AG10803 (cell line): ENCODE measurements around the gene KCNJ6.
"Not testable (repeated sequence)": the region's sequence is repeated elsewhere in the genome, so short reads cannot be mapped to it uniquely, and the experiment has no call there.

Experiments used
- DNase-seq: peaks from one replicate; pipeline ENCODE4 v3.0.0; 2010; ENCODE audit warnings: low read depth
- H3K4me3 ChIP-seq: 2 replicates; pipeline ENCODE4 v1.5.1; 2011; ENCODE audit warnings: mild to moderate bottlenecking, low read length, control low read depth
- CTCF ChIP-seq: conservative IDR thresholded peaks from 2 replicates; pipeline ENCODE4 v1.5.1; 2011; ENCODE audit warnings: mild to moderate bottlenecking, low read length, control low read depth, inconsistent platforms

KCNJ6 gene

DNA sequence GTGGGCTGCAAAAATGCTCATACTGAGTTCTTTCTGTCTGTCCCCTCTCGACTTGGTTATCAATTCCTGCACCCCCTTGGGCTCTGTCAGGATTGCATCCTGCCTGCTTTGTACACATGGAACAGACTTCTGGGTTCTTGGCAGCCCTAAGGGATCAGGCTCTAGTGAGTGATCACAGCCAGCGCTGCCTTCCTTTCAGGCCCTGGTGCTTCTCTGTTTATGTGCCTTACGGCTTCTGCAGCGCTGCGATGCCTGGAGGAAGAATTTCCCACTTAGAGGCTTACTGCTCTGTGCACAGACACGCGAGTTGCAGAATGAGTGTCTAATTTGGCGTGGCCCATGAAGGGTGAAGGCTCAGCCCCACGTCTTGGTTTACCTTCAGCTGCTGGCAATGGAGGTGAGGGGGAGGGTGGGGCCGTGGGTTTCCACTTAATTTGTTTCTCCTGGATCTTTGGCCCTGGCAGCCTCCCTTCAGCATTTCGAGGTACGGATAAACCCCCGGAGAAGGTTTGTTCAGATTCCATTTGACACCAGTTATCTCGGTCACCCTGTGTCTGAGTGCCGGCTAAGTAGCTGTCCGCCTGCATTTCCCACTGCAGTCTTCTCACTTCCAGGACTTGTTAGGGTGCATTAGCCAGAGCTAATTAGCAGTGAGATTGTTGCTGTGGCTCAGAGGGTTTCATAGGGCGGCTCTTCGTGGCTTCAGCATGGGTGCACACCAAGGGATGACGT lies 322.4 kb downstream of the KCNJ6 start:
- no peak for DNase-seq
- H3K4me3 ChIP-seq = no peak overlapping the region
- TF ChIP-seq CTCF = no peak

GRCh38 chr21:37593015-37593414 lies 323.2 kb downstream of the KCNJ6 start:
- DNase-seq = no peak
- H3K4me3 ChIP-seq = no peak overlapping the region
- no peak for TF ChIP-seq CTCF

DNA sequence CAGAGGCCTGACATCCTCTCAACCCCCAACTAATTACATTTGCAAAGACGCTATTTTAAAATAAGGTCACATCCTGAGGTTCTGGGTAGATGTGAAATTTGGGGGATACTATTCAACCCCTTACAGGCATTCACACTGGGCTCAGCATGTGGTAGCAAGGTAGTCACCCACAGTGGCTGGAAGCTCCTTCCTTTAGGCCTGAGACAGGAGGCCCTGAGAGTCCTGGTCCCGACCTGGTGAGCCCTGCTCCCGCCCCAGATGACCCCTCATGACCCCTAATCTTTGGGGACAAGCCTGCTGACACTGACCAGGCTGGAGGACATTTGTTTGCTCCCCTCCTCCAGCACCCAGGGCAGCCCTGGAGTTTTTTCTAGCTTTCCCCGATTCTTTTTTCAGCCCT lies 323.8 kb downstream of the KCNJ6 start:
- no peak for TF ChIP-seq CTCF
- H3K4me3 ChIP-seq = no peak overlapping the region
- DNase-seq = no peak

DNA sequence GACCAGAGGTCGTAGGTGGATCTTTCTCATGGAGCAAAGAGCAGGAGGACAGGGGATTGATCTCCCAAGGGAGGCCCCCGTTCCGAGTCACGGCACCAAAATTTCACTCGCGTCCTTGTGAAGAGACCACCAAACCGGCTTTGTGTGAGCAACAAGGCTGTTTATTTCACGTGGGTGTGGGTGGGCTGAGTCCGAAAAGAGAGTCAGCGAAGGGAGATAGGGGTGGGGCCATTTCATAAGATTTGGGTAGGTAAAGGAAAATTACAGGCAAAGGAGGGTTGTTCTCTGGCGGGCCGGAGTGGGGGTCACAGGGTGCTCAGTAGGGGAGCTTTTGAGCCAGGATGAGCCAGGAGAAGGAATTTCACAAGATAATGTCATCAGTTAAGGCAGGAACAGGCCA lies 324.3 kb downstream of the KCNJ6 start:
- DNase-seq, H3K4me3 ChIP-seq: not testable (repeated sequence)

DNA sequence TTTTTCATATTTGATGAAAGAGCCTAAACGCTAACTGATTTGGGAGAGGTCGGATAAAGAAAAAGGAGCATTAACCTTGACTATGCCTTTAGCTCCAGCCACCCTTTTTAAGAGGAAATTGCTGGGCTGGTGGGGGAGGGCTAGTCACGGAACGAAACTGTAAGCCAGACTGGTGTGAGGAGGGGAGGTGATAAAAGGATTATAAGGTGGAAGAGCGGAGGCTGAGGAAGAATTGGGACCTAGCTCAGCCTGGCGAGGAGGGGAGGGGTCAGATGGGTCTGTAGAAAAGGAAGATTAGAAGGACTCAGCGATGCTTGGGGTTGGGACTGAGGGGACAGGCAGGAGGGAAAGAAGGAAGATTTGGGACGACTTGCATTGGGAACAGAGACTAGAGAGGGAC lies 325.4 kb downstream of the KCNJ6 start:
- H3K4me3 ChIP-seq, DNase-seq: not testable (repeated sequence)

DNA sequence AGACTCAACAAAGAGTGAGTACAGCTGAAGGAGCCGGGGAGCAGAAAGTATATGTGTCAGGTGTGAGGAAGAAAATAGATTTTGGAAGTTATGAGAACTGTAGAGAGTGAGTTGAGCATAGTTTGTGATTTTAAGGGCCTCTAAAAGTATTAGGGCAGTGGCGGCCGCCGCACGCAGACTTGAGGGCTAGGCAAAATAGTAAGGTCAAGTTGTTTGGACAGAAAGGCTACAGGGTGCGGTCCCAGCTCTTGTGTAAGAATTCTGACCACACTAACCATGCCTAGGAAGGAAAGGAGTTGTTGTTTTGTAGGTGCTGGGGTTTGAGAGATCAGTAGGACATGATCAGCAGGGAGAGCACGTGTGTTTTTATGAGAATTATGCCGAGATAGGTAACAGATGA lies 327.6 kb downstream of the KCNJ6 start:
- not testable (repeated sequence) for H3K4me3 ChIP-seq, DNase-seq

DNA sequence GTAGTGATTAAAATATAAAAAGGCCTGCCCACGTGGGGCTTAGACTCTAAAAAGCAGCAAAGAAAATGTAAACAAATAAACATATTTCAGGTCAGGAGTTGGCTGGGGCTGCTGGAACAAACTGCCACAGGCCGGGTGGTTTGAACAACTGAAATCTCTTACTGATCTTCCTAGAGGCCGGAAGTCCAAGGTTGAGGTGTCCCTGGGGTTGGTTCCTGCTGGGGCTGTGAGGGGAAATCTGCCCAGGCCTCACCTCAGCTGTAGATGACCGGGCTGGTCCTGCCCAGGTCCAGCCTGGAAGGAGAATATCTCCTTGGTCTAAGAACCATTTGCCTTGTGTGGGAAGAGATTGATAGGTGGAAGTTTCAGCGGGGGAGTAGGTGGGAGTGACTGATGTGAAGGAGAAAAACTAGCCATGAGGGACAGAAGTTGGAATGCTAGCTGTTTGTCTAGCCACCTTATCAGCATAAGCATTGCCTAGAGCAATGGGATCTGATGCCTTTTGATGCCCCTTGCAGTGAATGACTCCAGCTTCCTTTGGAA lies 328.6 kb downstream of the KCNJ6 start:
- no peak overlapping the region for H3K4me3 ChIP-seq
- DNase-seq = no peak
- no peak for TF ChIP-seq CTCF

- no peak for TF ChIP-seq CTCF
- DNase-seq = no peak
- H3K4me3 ChIP-seq = no peak overlapping the region
Observed at GRCh38 chr21:37587203-37587602, 329.1 kb downstream of the KCNJ6 start.

DNA sequence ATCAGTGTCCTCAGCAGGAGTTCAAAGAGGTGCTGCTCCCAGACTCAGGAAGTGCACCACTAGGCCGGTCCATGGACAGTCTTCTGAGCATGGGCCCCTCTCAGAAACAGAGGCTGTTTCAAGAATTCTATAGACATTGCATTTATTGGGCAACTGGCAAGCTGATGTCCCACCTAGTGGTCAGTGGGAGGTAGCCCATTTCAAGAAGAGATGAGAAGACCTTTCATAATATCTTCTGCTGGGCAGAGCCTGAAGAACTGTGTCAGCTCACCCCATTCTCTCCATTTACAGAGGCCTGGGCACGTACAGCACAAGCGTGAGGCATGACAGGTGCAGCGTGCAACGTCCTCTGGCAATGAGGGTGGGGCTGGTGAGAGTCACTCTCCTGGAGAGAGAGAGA lies 333.7 kb downstream of the KCNJ6 start:
- peak; percentile 67 for TF ChIP-seq CTCF
- peak; percentile 52 for DNase-seq
- no peak overlapping the region for H3K4me3 ChIP-seq
